DND-41 (cell line): ENCODE measurements around the gene RPL36AL.

Source experiments
- ATAC-seq: fragments of 200-7000 bp; cut with Tn5 transposase; 3 replicates; pipeline ENCODE4 v1.9.1; 2021; ENCODE audit warnings: low read depth; ENCODE audit not compliant: insufficient read depth
- DNase-seq: peaks from one replicate; pipeline ENCODE4 v3.0.0-alpha.2; 2020
- H2AFZ ChIP-seq: 2 replicates; pipeline ENCODE4 v1.6.0; 2012; ENCODE audit warnings: low read depth, low read length
- H3K27ac ChIP-seq: 2 replicates; pipeline ENCODE4 v1.5.1; 2012; ENCODE audit warnings: low read length, inconsistent platforms
- H3K27me3 ChIP-seq: fragments of 200-600 bp; sonication (generic); 2 replicates; pipeline ENCODE4 v1.6.0; 2012; ENCODE audit warnings: low read length, mild to moderate bottlenecking, inconsistent platforms; ENCODE audit not compliant: insufficient read depth, poor library complexity
- H3K36me3 ChIP-seq: 2 replicates; pipeline ENCODE4 v1.5.1; 2012; ENCODE audit warnings: low read length, inconsistent platforms; ENCODE audit not compliant: insufficient read depth
- H3K4me1 ChIP-seq: 2 replicates; pipeline ENCODE4 v1.5.1; 2012; ENCODE audit warnings: mild to moderate bottlenecking, low read length; ENCODE audit not compliant: insufficient read depth
- H3K4me2 ChIP-seq: 2 replicates; pipeline ENCODE4 v1.6.0; 2012; ENCODE audit warnings: mild to moderate bottlenecking, moderate library complexity, low read length, inconsistent platforms; ENCODE audit not compliant: insufficient read depth
- H3K4me3 ChIP-seq, 2 experiments: fragments of 200-600 bp in 1 of 2; shearing (Covaris generic) in 1 of 2; 2 replicates each; pipeline ENCODE4 v1.5.1; 2012 to 2016; ENCODE audit warnings: inconsistent platforms in 2 of 2, low read length in 2 of 2, mild to moderate bottlenecking in 2 of 2, low read depth in 1 of 2, moderate library complexity in 1 of 2
- H3K79me2 ChIP-seq: 2 replicates; pipeline ENCODE4 v1.6.0; 2012; ENCODE audit warnings: low read length, inconsistent platforms; ENCODE audit not compliant: insufficient read depth
- H3K9ac ChIP-seq: 2 replicates; pipeline ENCODE4 v1.6.0; 2012; ENCODE audit warnings: low read depth, mild to moderate bottlenecking, inconsistent platforms, low read length, moderate library complexity
- H3K9me3 ChIP-seq: 2 replicates; pipeline ENCODE4 v1.5.1; 2012; ENCODE audit warnings: low read length, moderate library complexity, mild to moderate bottlenecking, inconsistent platforms; ENCODE audit not compliant: insufficient read depth, severe bottlenecking
- H4K20me1 ChIP-seq: 2 replicates; pipeline ENCODE4 v1.6.0; 2012; ENCODE audit warnings: low read length; ENCODE audit not compliant: insufficient read depth
- EZH2 ChIP-seq: IDR thresholded peaks from 3 replicates; pipeline ENCODE4 v1.6.1; 2012; ENCODE audit warnings: borderline replicate concordance, low read depth, mild to moderate bottlenecking, moderate library complexity, low read length, inconsistent platforms; ENCODE audit not compliant: severe bottlenecking
- TF ChIP-seq, protein P1 (sequence below): IDR thresholded peaks from 2 replicates; pipeline ENCODE4 v1.5.1; 2012; ENCODE audit warnings: borderline replicate concordance, low read length, moderate library complexity, mild to moderate bottlenecking; ENCODE audit not compliant: poor library complexity, severe bottlenecking; ENCODE audit errors: extremely low read depth

The RPL36AL gene

DNA sequence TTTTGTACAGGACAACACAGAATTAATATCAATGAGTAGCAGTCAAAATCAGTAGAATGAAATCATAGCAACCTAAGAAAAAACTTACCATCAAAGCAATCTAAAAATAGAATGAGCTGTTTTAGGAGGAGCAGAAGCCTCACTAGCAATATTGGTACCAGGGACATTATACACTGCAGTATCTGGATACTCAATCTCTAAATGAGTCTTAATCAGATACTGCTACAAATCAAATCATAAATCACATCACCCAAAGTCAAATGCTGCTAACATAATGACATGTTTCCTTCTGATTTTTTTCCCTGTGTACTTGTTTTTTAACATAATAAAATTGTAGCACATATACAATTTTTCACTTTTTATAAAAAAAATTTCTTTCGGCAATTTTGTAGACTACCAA lies 42.3 kb downstream of the RPL36AL start:
- Histone ChIP-seq H4K20me1 (peaks cover 38% of the 10 kb centered on the region), H3K4me1 (peaks cover 11% of the 10 kb centered on the region; the same call in 1 of the 2 replicates), H3K36me3 (peaks cover 61% of the 10 kb centered on the region), H3K27me3 (no peaks in the 10 kb centered on the region), H3K27ac (no peak overlapping the region), H2AFZ (no peak overlapping the region), H3K9ac (no peak overlapping the region), H3K4me3 (no peak overlapping the region), H3K4me2 (no peak overlapping the region), H3K79me2 (peaks cover 45% of the 10 kb centered on the region), H3K9me3 (no peaks in the 10 kb centered on the region)
- DNase-seq = no peak
- TF ChIP-seq EZH2 = no peak
- TF ChIP-seq, protein P1, sequence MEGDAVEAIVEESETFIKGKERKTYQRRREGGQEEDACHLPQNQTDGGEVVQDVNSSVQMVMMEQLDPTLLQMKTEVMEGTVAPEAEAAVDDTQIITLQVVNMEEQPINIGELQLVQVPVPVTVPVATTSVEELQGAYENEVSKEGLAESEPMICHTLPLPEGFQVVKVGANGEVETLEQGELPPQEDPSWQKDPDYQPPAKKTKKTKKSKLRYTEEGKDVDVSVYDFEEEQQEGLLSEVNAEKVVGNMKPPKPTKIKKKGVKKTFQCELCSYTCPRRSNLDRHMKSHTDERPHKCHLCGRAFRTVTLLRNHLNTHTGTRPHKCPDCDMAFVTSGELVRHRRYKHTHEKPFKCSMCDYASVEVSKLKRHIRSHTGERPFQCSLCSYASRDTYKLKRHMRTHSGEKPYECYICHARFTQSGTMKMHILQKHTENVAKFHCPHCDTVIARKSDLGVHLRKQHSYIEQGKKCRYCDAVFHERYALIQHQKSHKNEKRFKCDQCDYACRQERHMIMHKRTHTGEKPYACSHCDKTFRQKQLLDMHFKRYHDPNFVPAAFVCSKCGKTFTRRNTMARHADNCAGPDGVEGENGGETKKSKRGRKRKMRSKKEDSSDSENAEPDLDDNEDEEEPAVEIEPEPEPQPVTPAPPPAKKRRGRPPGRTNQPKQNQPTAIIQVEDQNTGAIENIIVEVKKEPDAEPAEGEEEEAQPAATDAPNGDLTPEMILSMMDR = no peak
- no peak for ATAC-seq

DNA sequence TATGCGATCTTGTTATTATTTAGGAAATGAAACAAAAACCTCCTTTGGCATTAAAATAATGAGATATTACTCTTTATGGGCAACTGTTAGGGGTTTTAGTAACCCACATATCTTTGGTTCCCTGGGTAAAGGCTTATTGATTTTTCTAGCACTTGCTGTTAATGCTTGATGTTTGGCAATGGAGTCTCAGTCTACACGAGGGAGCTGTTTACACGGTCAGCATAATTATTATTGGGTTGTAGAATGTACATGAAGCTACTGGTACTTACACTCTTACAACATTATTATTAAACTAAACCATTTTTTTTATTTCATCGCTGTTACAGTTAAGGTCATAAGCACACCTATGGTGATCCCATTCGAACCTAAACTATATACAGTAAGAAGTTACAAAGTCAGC lies 46.4 kb downstream of the RPL36AL start:
- TF ChIP-seq, protein P1 = no peak
- no peak for TF ChIP-seq EZH2
- peaks cover 4% of the 10 kb centered on the region; the same call in 1 of the 2 replicates for H4K20me1 ChIP-seq

DNA sequence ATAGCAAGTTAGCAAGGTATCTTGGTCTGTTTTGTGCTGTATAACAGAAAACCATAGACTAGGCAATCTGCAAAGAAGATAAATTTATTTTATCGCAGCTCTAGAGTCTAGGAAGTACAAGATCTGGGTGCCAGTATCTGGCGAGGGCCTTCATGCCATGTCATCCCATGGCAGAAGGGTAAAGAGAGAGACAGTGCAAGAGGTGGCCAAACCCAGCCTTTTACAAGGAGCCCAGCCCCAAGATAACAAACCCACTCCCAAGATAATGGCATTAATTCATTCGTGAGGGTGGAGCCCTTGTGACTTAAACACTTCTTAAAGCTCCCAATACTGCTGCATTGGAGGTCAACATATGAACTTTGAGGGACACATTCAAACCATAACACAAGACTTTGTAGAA lies 51.1 kb downstream of the RPL36AL start:
- Histone ChIP-seq H3K4me1 (no peaks in the 10 kb centered on the region), H3K36me3 (0 out of 2 replicates have a peak, but pooled peaks cover 4% of the 10 kb centered on the region), H3K4me2 (no peak overlapping the region), H4K20me1 (no peaks in the 10 kb centered on the region), H3K9ac (no peak overlapping the region), H2AFZ (no peak overlapping the region), H3K27me3 (no peaks in the 10 kb centered on the region), H3K4me3 (no peak overlapping the region), H3K79me2 (no peaks in the 10 kb centered on the region), H3K9me3 (peaks cover 2% of the 10 kb centered on the region), H3K27ac (no peak overlapping the region)
- DNase-seq = no peak
- no peak for TF ChIP-seq EZH2
- TF ChIP-seq, protein P1 = no peak
- no peak for ATAC-seq

More for the DNA sequence above, 46.4 kb downstream of the RPL36AL start:
- peaks cover 39% of the 10 kb centered on the region for H3K36me3 ChIP-seq
- DNase-seq = no peak
- no peak overlapping the region for H3K4me3 ChIP-seq
- H2AFZ ChIP-seq = no peak overlapping the region
- ATAC-seq = no peak
- no peaks in the 10 kb centered on the region for H3K27me3 ChIP-seq
- H3K9ac ChIP-seq = no peak overlapping the region
- H3K27ac ChIP-seq = no peak overlapping the region
- no peak overlapping the region for H3K4me2 ChIP-seq
- peaks cover 6% of the 10 kb centered on the region; the same call in 1 of the 2 replicates for H3K79me2 ChIP-seq
- peaks cover 2% of the 10 kb centered on the region for H3K9me3 ChIP-seq
- H3K4me1 ChIP-seq = no peaks in the 10 kb centered on the region
